GM12878 (cell line): ENCODE data around the gene LURAP1L. TPM values are rescaled to one million over a fixed set of nuclear protein-coding genes. Genes with fewer than 3 reads are reported as not detected.

ENCODE experiments used
- ATAC-seq: fragments of 200-7000 bp; cut with Tn5 transposase; 3 replicates; pipeline ENCODE4 v1.9.1; 2020; ENCODE audit warnings: mild to moderate bottlenecking, moderate library complexity
- BruUV-seq: library from RNA; stranded (reverse); fragments of 400-500 nt; replicated peaks from 2 replicates; lab custom pipeline; 2021; lab: Mats Ljungman, UMichigan
- CTCF ChIA-PET: fragments of 300-600 bp; sonication (Branson Sonifier 250); formaldehyde crosslinking; extraction: SDS; loops from one replicate; lab custom pipeline; 2021; ENCODE audit warnings: inconsistent platforms; lab: Yijun Ruan, JAX
- POLR2A ChIA-PET: fragments of 350-600 bp; formaldehyde crosslinking; extraction: SDS; loops from one replicate; lab custom pipeline; 2021; ENCODE audit warnings: inconsistent platforms; lab: Charles Lee
- RAD21 ChIA-PET: fragments of 300-600 bp; sonication (Branson Sonifier 250); formaldehyde crosslinking; loops from one replicate; lab custom pipeline; 2023; ENCODE audit warnings: antibody characterized with exemption; ENCODE audit not compliant: unreplicated experiment; lab: Charles Lee
- SMC1A ChIA-PET: fragments of 300-600 bp; sonication (Branson Sonifier 250); formaldehyde crosslinking; loops from one replicate; lab custom pipeline; 2023; ENCODE audit not compliant: unreplicated experiment, uncharacterized antibody; lab: Charles Lee
- DNase-seq: peaks from one replicate; pipeline ENCODE4 v3.0.0-alpha.2; 2011; ENCODE audit warnings: low read depth, low spot score
- FAIRE-seq: peaks from 3 replicates; lab custom pipeline; 2011; peaks lifted over from hg19 to GRCh38; lab: Jason Lieb, UNC
- H2AFZ ChIP-seq: 2 replicates; pipeline ENCODE4 v1.6.0; 2011; ENCODE audit warnings: low read depth, low read length, control low read depth; ENCODE audit not compliant: control insufficient read depth
- H3K27ac ChIP-seq: 2 replicates; pipeline ENCODE4 v1.5.1; 2011; ENCODE audit warnings: control low read depth; ENCODE audit not compliant: control insufficient read depth, insufficient read depth
- H3K27me3 ChIP-seq, 2 experiments: replicated peaks in 1 of 2; 2 replicates each; pipeline versions ENCODE4 v1.6.0 to v1.6.1; 2011; ENCODE audit warnings: low read length in 1 of 2; ENCODE audit not compliant: control insufficient read depth in 2 of 2, insufficient read depth in 2 of 2
- H3K36me3 ChIP-seq, 2 experiments: 2 replicates each; pipeline ENCODE4 v1.5.1; 2011; ENCODE audit warnings: low read length in 1 of 2; ENCODE audit not compliant: control insufficient read depth in 2 of 2, insufficient read depth in 2 of 2
- H3K4me1 ChIP-seq: 2 replicates; pipeline ENCODE4 v1.6.1; 2011; ENCODE audit warnings: mild to moderate bottlenecking, low read length, moderate library complexity, mixed read lengths; ENCODE audit not compliant: control insufficient read depth, insufficient read depth
- H3K4me2 ChIP-seq: 2 replicates; pipeline ENCODE4 v1.6.0; 2011; ENCODE audit warnings: control low read depth; ENCODE audit not compliant: control insufficient read depth, insufficient read depth
- H3K4me3 ChIP-seq: fragments of 200-600 bp; sonication (generic); 2 replicates; pipeline ENCODE4 v1.5.1; 2016
- H3K79me2 ChIP-seq: 2 replicates; pipeline ENCODE4 v1.6.0; 2011; ENCODE audit warnings: low read length; ENCODE audit not compliant: control insufficient read depth, insufficient read depth
- H3K9ac ChIP-seq: 2 replicates; pipeline ENCODE4 v1.8.0; 2011; ENCODE audit warnings: low read length, control low read depth, mixed read lengths; ENCODE audit not compliant: control insufficient read depth, insufficient read depth
- H3K9me3 ChIP-seq: replicated peaks from 3 replicates; pipeline ENCODE4 v1.5.1; 2011; ENCODE audit warnings: mild to moderate bottlenecking, low read length; ENCODE audit not compliant: control insufficient read depth, insufficient read depth
- H4K20me1 ChIP-seq: 2 replicates; pipeline ENCODE4 v1.6.0; 2011; ENCODE audit not compliant: control insufficient read depth, insufficient read depth
- BHLHE40 ChIP-seq, 2 experiments: fragments of 450-650 bp in 1 of 2; IDR thresholded peaks; 2 replicates each; pipeline ENCODE4 v1.6.1; 2011 to 2017; ENCODE audit warnings: low read depth in 2 of 2, borderline replicate concordance in 1 of 2, improper control_type of control experiment in 1 of 2, low read length in 1 of 2, mild to moderate bottlenecking in 1 of 2
- BMI1 ChIP-seq: fragments of 450-650 bp; IDR thresholded peaks from 2 replicates; pipeline ENCODE4 v1.6.1; 2016; ENCODE audit warnings: mild to moderate bottlenecking, moderate library complexity, borderline replicate concordance
- KAT2A ChIP-seq: conservative IDR thresholded peaks from 2 replicates; pipeline ENCODE4 v1.6.1; 2011; ENCODE audit warnings: low read depth, low read length; ENCODE audit not compliant: control insufficient read depth
- MEF2A ChIP-seq: IDR thresholded peaks from 2 replicates; pipeline ENCODE4 v1.6.1; 2011; ENCODE audit warnings: low read depth, mild to moderate bottlenecking, low read length, moderate library complexity; ENCODE audit not compliant: insufficient read depth
- NR2C2 ChIP-seq: IDR thresholded peaks from 2 replicates; pipeline ENCODE4 v1.6.1; 2011; ENCODE audit warnings: borderline replicate concordance, low read depth; ENCODE audit not compliant: control insufficient read depth, insufficient read length
- SMC3 ChIP-seq: IDR thresholded peaks from 2 replicates; pipeline ENCODE4 v1.6.1; 2011; ENCODE audit warnings: low read length, improper control_type of control experiment, borderline replicate concordance
- SP1 ChIP-seq: IDR thresholded peaks from one replicate; pipeline ENCODE4 v1.6.1; 2011; ENCODE audit warnings: low read depth, low read length
- SPI1 ChIP-seq: IDR thresholded peaks from 2 replicates; pipeline ENCODE4 v1.6.1; 2011; ENCODE audit warnings: low read depth, mild to moderate bottlenecking, low read length, moderate library complexity, borderline replicate concordance; ENCODE audit not compliant: insufficient read depth
- SREBF2 ChIP-seq: IDR thresholded peaks from 2 replicates; pipeline ENCODE4 v1.6.1; 2012; ENCODE audit warnings: mild to moderate bottlenecking, low read length
- ZZZ3 ChIP-seq: IDR thresholded peaks from 2 replicates; pipeline ENCODE4 v1.6.1; 2011; ENCODE audit warnings: low read depth; ENCODE audit not compliant: control insufficient read depth, insufficient read length
- in situ Hi-C: fragments of 300-500 bp; cut with MboI; formaldehyde crosslinking; loops from 9 replicates; pipeline ENCODE4 v1.14.3; 2018; ENCODE audit warnings: mixed read lengths
- intact Hi-C: fragments of 100-400 bp; cut with micrococcal nuclease; formaldehyde crosslinking; loops from one replicate; pipeline ENCODE4 v1.14.2; 2022; ENCODE audit not compliant: unreplicated experiment
- polyA plus RNA-seq, 11 experiments: library from polyadenylated mRNA; depleted of rRNA in 4 of 11; unstranded in 6 of 11; stranded (reverse) in 5 of 11; fragments of >200 nt; fragmentation: Nextera tagmentation in 4 of 11; fragmentation: Illumina TruSeq in 1 of 11; extraction: Ambion mirVana in 4 of 11; extraction: Trizol in 1 of 11; gene quantifications; 1 replicate in 1 of 11; 2 replicates in 10 of 11; pipeline versions ENCODE4 v1.2.1 to v1.2.3, GENCODE V29; 2011 to 2016; ENCODE audit warnings: inconsistent platforms in 2 of 11, missing spikeins in 2 of 11, low read depth in 1 of 11
- total RNA-seq, 4 experiments: library from RNA; depleted of rRNA in 3 of 4; stranded (reverse); fragments of >200 nt in 3 of 4; fragmentation: Illumina TruSeq in 1 of 4; extraction: Trizol in 1 of 4; gene quantifications; 2 replicates each; pipeline versions ENCODE4 v1.2.1 to v1.2.3, GENCODE V29; 2013 to 2021
- TF ChIP-seq, protein P1 (sequence below): IDR thresholded peaks from 2 replicates; pipeline ENCODE4 v1.6.1; 2012; ENCODE audit warnings: low read depth, low read length, improper control_type of control experiment

Gene LURAP1L
- total and polyA plus RNA-seq, 10 of the 15 experiments (the other 5 are each of a cell fraction or from before 2014, with no cell fraction given): 0.19 to 3.7 (median 0.69) TPM

DNA sequence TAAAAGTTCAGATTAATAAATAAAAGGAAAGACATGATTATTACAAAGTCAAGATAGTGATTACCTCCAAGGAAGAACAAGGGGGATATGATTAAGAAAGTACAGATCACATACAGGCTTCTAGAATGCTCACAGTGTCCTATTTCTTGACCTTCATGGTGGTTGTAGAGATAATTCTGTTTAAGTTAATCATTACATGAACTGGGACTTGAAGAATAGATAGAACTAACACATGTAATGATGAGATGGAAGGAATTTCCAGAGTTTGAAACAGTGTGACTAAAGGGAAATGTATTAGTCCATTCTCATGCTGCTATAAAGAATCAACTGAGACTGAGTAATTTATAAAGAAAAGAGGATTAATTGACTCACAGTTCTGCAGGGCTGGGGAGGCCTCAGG is 72.7 kb downstream of the LURAP1L start:
- in situ Hi-C loops: no loop called here
- no peak for TF ChIP-seq SP1
- no peak for TF ChIP-seq MEF2A
- no peak for TF ChIP-seq KAT2A
- TF ChIP-seq, protein P1, sequence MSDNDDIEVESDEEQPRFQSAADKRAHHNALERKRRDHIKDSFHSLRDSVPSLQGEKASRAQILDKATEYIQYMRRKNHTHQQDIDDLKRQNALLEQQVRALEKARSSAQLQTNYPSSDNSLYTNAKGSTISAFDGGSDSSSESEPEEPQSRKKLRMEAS: no peak
- no peak for TF ChIP-seq ZZZ3
- TF ChIP-seq SREBF2: no peak
- TF ChIP-seq NR2C2: no peak
- TF ChIP-seq SMC3: no peak
- TF ChIP-seq BHLHE40 (IDR thresholded peaks at IDR 0.05; ENCODE audit: borderline replicate concordance in 1 of 2, low read depth in 2 of 2, low read length in 1 of 2): no peak
- no peak for TF ChIP-seq BMI1
- TF ChIP-seq SPI1: no peak
- Histone ChIP-seq H3K9me3 (no peaks in the 10 kb centered on the region), H3K4me3 (no peak overlapping the region), H3K36me3 (no peaks in the 10 kb centered on the region), H2AFZ (no peak overlapping the region), H3K27me3 (no peaks in the 10 kb centered on the region), H4K20me1 (no peaks in the 10 kb centered on the region), H3K79me2 (no peaks in the 10 kb centered on the region), H3K4me2 (no peak overlapping the region), H3K4me1 (no peaks in the 10 kb centered on the region), H3K9ac (no peak overlapping the region), H3K27ac (no peak overlapping the region)
- SMC1A ChIA-PET: no interaction called here
- RAD21 ChIA-PET: no interaction called here
- no peak for DNase-seq
- ATAC-seq: no peak
- intact Hi-C loops: no loop called here
- CTCF ChIA-PET: no interaction called here
- POLR2A ChIA-PET: no interaction called here
- BruUV-seq: no TSS peak
- no peak for FAIRE-seq
